Uterus (tissue), 4 donors: Measurements from ENCODE around the gene OLFML2A. TPM values are rescaled to one million over a fixed set of nuclear protein-coding genes. Genes with fewer than 3 reads are reported as not detected.

ENCODE experiments used
- DNase-seq, 2 donors: peaks; one replicate each; pipeline ENCODE4 v3.0.0-alpha.2; 2019 to 2020
- H3K27ac ChIP-seq, 2 donors: fragments of 200-600 bp; sonication (generic); 1 replicate in 1 of 2; 2 replicates in 1 of 2; pipeline ENCODE4 v1.5.1; 2016 to 2018
- H3K27me3 ChIP-seq, 2 donors: fragments of 200-600 bp; sonication (generic); one replicate each; pipeline ENCODE4 v1.5.1; 2018 to 2019; ENCODE audit warnings: control low read depth in 1 of 2
- H3K36me3 ChIP-seq, 2 donors: fragments of 200-600 bp; sonication (generic); one replicate each; pipeline ENCODE4 v1.5.1; 2019; ENCODE audit warnings: control low read depth in 1 of 2
- H3K4me1 ChIP-seq, 2 donors: fragments of 200-600 bp; sonication (generic); one replicate each; pipeline ENCODE4 v1.5.1; 2018 to 2019; ENCODE audit warnings: control low read depth in 1 of 2
- H3K4me3 ChIP-seq, 2 donors: fragments of 200-600 bp; sonication (generic); 1 replicate in 1 of 2; 2 replicates in 1 of 2; pipeline ENCODE4 v1.5.1; 2018 to 2019; ENCODE audit warnings: mild to moderate bottlenecking in 1 of 2
- H3K9me3 ChIP-seq, 2 donors: fragments of 200-600 bp; sonication (generic); one replicate each; pipeline ENCODE4 v1.5.1; 2019; ENCODE audit warnings: control low read depth in 1 of 2
- CTCF ChIP-seq, 4 experiments: fragments of 200-600 bp in 2 of 4; fragments of 450-650 bp in 2 of 4; sonication (generic) in 2 of 4; IDR thresholded peaks; one replicate each; pipeline ENCODE4 v1.5.1; 2016 to 2019; ENCODE audit warnings: antibody characterized with exemption in 4 of 4, mild to moderate bottlenecking in 2 of 4, moderate library complexity in 1 of 4
- POLR2A ChIP-seq, 2 donors: fragments of 450-650 bp; IDR thresholded peaks; one replicate each; pipeline ENCODE4 v1.6.1; 2016; ENCODE audit warnings: antibody characterized with exemption in 2 of 2, mild to moderate bottlenecking in 1 of 2, moderate library complexity in 1 of 2
- intact Hi-C: fragments of 100-400 bp; cut with DNase I; formaldehyde crosslinking; loops from one replicate; pipeline ENCODE4 v1.15.1; 2023; ENCODE audit warnings: low total_unique reads
- total RNA-seq, 4 donors: library from RNA; depleted of rRNA in 3 of 4; stranded (reverse); fragments of >200 nt in 3 of 4; gene quantifications; one replicate each; pipeline versions ENCODE4 v1.1.0 to v1.2.4, GENCODE V29; 2014 to 2023
- donor health status: DM: yes; HTN: yes; CAD: no.

The OLFML2A gene
- total RNA-seq, 4 donors from 2014 or later: 21.3 to 86.5 (median 71.8) TPM

- TF ChIP-seq POLR2A (IDR thresholded peaks at IDR 0.05) (no peak), CTCF (IDR thresholded peaks at IDR 0.05) (no peak)
- Histone ChIP-seq H3K4me1 (no peaks in the 10 kb centered on the region), H3K4me3 (no peak overlapping the region), H3K36me3 (no peaks in the 10 kb centered on the region), H3K9me3 (no peaks in the 10 kb centered on the region), H3K27me3 (no peaks in the 10 kb centered on the region), H3K27ac (no peak overlapping the region)
- intact Hi-C loops: no loop called here
- no peak for DNase-seq
These were observed 37.6 kb upstream of the OLFML2A start for GRCh38 chr9:124739360-124739759.

GRCh38 chr9:124741149-124741548 is 35.8 kb upstream of the OLFML2A start:
- no peaks in the 10 kb centered on the region for H3K36me3 ChIP-seq
- no peaks in the 10 kb centered on the region for H3K9me3 ChIP-seq
- H3K4me3 ChIP-seq: no peak overlapping the region
- TF ChIP-seq POLR2A (IDR thresholded peaks at IDR 0.05) (no peak), CTCF (IDR thresholded peaks at IDR 0.05) (no peak)
- intact Hi-C loops: no loop called here
- H3K27me3 ChIP-seq: no peaks in the 10 kb centered on the region
- DNase-seq: no peak
- no peaks in the 10 kb centered on the region for H3K4me1 ChIP-seq
- no peak overlapping the region for H3K27ac ChIP-seq

GRCh38 chr9:124741662-124742061 is 35.3 kb upstream of the OLFML2A start:
- no peaks in the 10 kb centered on the region for H3K27me3 ChIP-seq
- no peak for DNase-seq
- H3K4me3 ChIP-seq: no peak overlapping the region
- H3K9me3 ChIP-seq: no peaks in the 10 kb centered on the region
- no peak for TF ChIP-seq CTCF (IDR thresholded peaks at IDR 0.05)
- TF ChIP-seq POLR2A (IDR thresholded peaks at IDR 0.05): no peak
- no peak overlapping the region for H3K27ac ChIP-seq
- intact Hi-C loops: no loop called here
- no peaks in the 10 kb centered on the region for H3K4me1 ChIP-seq
- no peaks in the 10 kb centered on the region for H3K36me3 ChIP-seq

- Histone ChIP-seq H3K9me3 (no peaks in the 10 kb centered on the region), H3K4me3 (no peak overlapping the region), H3K27me3 (no peaks in the 10 kb centered on the region), H3K27ac (no peak overlapping the region), H3K4me1 (no peaks in the 10 kb centered on the region), H3K36me3 (no peaks in the 10 kb centered on the region)
- TF ChIP-seq POLR2A (IDR thresholded peaks at IDR 0.05) (no peak), CTCF (IDR thresholded peaks at IDR 0.05) (no peak)
- no peak for DNase-seq
- intact Hi-C loops: no loop called here
These were observed 34.0 kb upstream of the OLFML2A start for GRCh38 chr9:124742940-124743339.

- Histone ChIP-seq H3K27ac (no peak overlapping the region), H3K4me1 (no peaks in the 10 kb centered on the region), H3K27me3 (no peaks in the 10 kb centered on the region), H3K9me3 (no peaks in the 10 kb centered on the region), H3K4me3 (no peak overlapping the region), H3K36me3 (no peaks in the 10 kb centered on the region)
- intact Hi-C loops: no loop called here
- TF ChIP-seq CTCF (IDR thresholded peaks at IDR 0.05): no peak
- no peak for TF ChIP-seq POLR2A (IDR thresholded peaks at IDR 0.05)
- no peak for DNase-seq
These were observed 33.1 kb upstream of the OLFML2A start for GRCh38 chr9:124743686-124744348.
